ENCODE results near the gene CNIH1.
"Not testable (repeated sequence)": the region's sequence is repeated elsewhere in the genome, so short reads cannot be mapped to it uniquely, and the experiment has no call there.

The CNIH1 gene

GRCh38 chr14:54380558-54380957 is 60.6 kb downstream of the CNIH1 start:
- not testable (repeated sequence) for DNase-seq (ENCODE audit: low spot score)

- not testable (repeated sequence) for DNase-seq (ENCODE audit: low spot score)
These were observed 62.3 kb downstream of the CNIH1 start for GRCh38 chr14:54378893-54379292.

- DNase-seq (ENCODE audit: low spot score) = no peak
These were observed 63.7 kb downstream of the CNIH1 start for GRCh38 chr14:54377501-54377900.

GRCh38 chr14:54374117-54374884 is 66.9 kb downstream of the CNIH1 start:
- DNase-seq (ENCODE audit: low spot score) = no peak

Measured in hematopoietic multipotent progenitor cell treated with erythropoietin and hydrocortisone succinate and interleukin-3 and kit ligand, for 15 days (in vitro differentiated cells).